ENCODE data around the gene OR6S1.
"Not testable (repeated sequence)": the region's sequence is repeated elsewhere in the genome, so short reads cannot be mapped to it uniquely, and the experiment has no call there.

OR6S1 gene

GRCh38 chr14:20630340-20631022, 11.0 kb downstream of the OR6S1 start:
- DNase-seq, result no peak

- DNase-seq, result no peak
Observed at GRCh38 chr14:20628063-20628854, 13.2 kb downstream of the OR6S1 start.

- no peak for DNase-seq
Observed at GRCh38 chr14:20627346-20628027, 14.0 kb downstream of the OR6S1 start.

- DNase-seq, result no peak
Observed at GRCh38 chr14:20626274-20626673, 15.2 kb downstream of the OR6S1 start.

- DNase-seq, result no peak
Observed at GRCh38 chr14:20624495-20625070, 16.9 kb downstream of the OR6S1 start.

GRCh38 chr14:20623798-20624197, 17.7 kb downstream of the OR6S1 start:
- DNase-seq, result no peak

- no peak for DNase-seq
Observed at GRCh38 chr14:20622816-20623291, 18.6 kb downstream of the OR6S1 start.

GRCh38 chr14:20620798-20621478, 20.6 kb downstream of the OR6S1 start:
- DNase-seq, result no peak

- not testable (repeated sequence) for DNase-seq
Observed at GRCh38 chr14:20619688-20620087, 21.8 kb downstream of the OR6S1 start.

GRCh38 chr14:20618271-20618749, 23.2 kb downstream of the OR6S1 start:
- no peak for DNase-seq

GRCh38 chr14:20617138-20618003, 24.1 kb downstream of the OR6S1 start:
- DNase-seq, result no peak

- DNase-seq, result no peak
Observed at GRCh38 chr14:20615996-20616395, 25.5 kb downstream of the OR6S1 start.

- DNase-seq, result no peak
Observed at GRCh38 chr14:20614038-20614840, 27.3 kb downstream of the OR6S1 start.

GRCh38 chr14:20613094-20614037, 28.1 kb downstream of the OR6S1 start:
- DNase-seq, result peak; percentile 75

- no peak for DNase-seq
Observed at GRCh38 chr14:20612403-20612802, 29.1 kb downstream of the OR6S1 start.

GRCh38 chr14:20611277-20611676, 30.2 kb downstream of the OR6S1 start:
- no peak for DNase-seq

- DNase-seq, result peak; percentile 50
Observed at GRCh38 chr14:20610002-20610765, 31.3 kb downstream of the OR6S1 start.

GRCh38 chr14:20609215-20610001, 32.1 kb downstream of the OR6S1 start:
- peak; percentile 47 for DNase-seq
